Right kidney (tissue), 1 donor: Measurements from ENCODE around the gene RORC.

Experiments used
- DNase-seq: peaks from one replicate; pipeline ENCODE4 v3.0.0-alpha.2; 2016

Gene RORC

GRCh38 chr1:151849126-151849525 is 17.5 kb upstream of the RORC start:
- DNase-seq: no peak

- no peak for DNase-seq
These were observed 16.4 kb upstream of the RORC start for GRCh38 chr1:151847867-151848596.

GRCh38 chr1:151846686-151847237 is 15.2 kb upstream of the RORC start:
- DNase-seq: no peak

- DNase-seq: no peak
These were observed 14.5 kb upstream of the RORC start for GRCh38 chr1:151846062-151846568.

DNA sequence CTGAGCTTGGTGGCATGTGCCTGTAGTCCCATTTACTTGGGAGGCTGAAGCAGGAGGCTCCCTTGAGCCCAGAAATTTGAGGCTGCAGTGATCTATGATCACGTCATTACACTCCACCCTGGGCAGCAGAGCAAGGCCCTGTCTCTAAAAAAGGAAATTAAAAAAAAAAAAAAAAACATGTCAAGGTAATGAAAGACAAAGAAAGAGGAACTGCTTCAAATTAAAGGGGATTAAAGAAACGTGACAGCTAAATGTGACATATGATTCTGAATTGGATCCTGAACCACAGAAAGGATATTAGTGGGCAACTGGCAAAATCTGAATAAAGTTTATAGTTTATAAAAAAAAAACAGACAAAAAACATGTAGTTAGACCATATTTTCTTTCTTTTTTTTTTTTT is 11.8 kb upstream of the RORC start:
- DNase-seq: no peak

GRCh38 chr1:151841141-151841540 is 9.5 kb upstream of the RORC start:
- DNase-seq: no peak

DNA sequence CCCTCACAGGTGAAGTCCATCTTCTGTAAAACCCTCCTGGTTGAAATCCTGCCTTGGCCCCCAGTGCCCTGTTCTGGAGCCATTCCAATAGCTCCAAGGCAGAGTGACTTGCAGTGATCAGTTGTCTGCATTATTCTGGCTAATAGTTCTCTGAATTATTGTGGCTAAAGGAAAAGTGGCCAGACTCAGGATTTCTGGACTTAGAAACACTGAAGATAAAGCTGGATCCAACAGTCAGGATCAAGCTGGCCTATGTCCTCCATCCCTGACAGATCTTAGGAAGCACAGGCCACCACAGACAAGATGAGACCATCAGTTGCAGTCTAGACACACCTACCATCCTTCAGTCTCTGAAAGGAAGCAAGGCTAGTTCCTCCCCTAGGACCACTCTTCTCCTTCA is 8.8 kb upstream of the RORC start:
- DNase-seq: no peak

DNA sequence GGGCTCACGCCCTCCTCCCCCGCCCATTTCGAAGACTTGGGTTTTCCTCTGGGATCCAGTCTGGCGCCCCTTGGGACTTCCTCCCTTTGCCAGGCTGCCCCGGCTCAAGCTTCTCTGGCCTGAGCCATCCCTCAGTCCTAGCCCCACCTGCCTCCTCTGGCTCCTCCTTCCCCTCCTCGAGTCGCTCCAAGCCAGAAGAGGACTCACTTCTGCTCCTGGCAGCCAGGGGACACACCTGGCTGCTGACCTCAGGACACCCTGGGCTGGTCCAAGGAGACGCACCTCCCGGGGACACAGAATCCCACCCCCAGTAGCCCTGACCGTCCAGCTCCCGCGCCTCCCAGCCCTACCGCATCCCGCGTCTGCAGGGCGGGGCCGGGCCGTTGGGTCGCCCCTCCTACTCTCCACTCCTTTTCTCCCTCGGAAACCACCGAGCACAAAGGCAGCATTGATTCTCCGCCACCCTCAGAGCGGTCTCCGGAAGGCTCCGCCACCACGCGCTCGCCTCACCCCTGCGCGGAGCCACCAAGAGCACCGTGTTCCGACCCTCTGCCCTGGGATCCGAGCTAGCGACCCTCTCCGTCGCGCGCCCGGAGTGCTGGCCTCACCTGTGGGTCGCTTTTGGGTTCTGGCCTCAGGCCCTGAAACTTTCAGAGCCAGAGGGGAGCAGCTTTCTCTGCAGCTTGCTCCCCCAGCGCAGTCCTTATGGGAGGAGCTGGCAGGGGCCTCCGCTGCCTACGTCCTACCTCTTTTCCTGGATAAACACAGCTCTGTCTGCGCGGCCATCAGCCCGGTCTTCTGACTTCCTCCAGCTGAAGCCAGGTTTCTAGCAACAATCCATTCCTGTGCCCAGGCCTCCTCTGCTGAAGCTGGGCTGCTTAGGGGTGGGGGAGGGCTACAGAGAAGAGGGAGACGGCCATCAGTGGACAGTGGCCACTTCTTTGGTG is 8.1 kb upstream of the RORC start, which contains the start of gene C2CD4D:
Gene C2CD4D (minus strand): TSS at position 364 of the 947 bp plus-strand sequence. CDS start 831 bp downstream, outside the sequence.
- DNase-seq: peak; percentile 73

DNA sequence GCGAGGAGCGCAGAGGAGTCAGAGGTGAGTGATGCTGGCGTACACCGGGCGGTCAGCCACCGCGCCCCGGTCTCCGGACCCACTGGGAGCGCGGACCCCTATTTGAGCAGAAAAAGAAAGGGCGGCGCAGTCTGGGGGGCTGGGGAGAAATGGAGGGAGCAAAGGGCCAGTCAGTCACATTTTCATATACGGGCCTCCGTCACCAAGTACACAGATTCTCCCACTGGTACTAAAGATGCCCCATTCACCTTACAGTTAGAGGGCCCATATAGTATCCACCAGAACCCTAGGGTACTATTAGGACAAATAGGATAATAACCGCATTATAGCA is 7.4 kb upstream of the RORC start:
- no peak for DNase-seq

- DNase-seq: peak; percentile 76
These were observed 6.8 kb upstream of the RORC start for GRCh38 chr1:151838222-151839081.

DNA sequence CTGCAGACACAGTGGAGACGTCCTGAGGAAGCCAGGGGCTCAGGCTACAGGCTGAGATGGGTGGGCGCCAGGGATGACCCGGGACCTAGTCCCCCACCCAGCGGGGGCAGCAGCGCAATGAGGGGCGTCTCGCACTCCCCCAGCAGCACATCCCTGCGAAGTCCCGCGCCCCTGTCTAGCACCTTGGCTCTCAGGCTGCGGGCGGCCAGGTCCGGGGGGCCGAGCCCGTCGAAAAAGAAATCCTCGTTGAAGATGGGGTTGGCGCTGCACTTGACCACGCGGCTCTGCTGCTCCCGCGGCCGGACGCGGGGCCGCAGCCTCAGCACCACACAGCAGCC is 6.3 kb upstream of the RORC start:
- peak; percentile 36 for DNase-seq

DNA sequence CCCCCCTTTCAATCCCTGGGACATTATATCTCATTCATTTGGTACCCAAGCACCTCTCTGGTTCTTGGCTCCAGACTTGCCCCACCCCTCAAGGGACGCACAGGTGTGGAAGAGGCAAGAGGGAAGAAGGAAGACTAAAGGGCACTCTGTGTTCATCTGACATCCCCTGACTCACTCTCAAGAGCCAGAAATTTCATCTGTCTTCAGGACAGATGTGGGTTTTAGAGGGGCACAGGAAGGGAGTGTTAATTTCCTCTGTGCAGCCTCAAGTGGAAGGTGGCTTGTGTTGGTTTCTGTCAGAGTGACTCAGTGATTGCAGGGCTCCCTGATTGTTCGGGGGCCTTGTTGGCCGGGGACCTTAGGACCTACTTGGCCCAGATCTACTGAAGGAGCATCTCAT is 5.6 kb upstream of the RORC start:
- no peak for DNase-seq

DNA sequence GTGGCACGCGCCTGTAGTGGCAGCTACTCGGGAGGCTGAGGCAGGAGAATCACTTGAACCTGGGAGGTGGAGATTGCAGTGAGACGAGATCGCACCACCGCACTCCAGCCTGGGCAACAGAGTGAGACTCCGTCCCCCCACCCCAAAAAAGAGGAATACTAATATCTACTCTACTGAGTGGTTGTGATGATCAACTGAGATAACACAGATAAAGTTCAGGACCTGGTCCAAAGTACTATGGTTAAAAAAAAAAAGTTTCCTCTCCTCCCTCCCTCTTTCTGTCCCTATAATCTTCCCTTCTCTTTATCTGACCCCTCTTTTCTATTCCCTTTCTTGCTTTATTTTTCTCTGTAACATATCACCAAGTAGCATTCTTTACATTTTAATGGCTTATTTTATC is 4.0 kb upstream of the RORC start:
- no peak for DNase-seq

DNA sequence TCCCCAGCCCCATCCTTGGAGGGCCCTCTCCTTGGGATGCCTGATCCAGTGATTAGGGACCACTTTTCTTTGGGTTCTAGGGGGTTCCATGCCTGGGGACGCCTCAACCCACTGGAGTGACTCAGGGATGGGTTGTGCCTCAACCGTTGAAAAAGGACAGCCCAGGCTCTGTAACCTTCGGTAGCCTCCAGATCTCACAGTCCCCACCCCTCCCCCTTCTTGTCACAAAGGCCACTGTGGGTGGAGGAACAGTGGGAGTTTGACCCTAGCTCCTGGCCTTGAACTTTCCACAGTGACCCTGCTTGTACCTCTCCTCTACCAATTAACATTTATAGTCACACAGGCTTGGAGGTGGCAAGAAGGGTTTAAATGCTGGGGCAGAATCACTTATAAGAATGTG is 2.6 kb upstream of the RORC start:
- DNase-seq: no peak

- DNase-seq: no peak
These were observed 1.7 kb upstream of the RORC start for GRCh38 chr1:151833172-151833900.

- no peak for DNase-seq
These were observed 847 bp upstream of the RORC start for GRCh38 chr1:151832318-151832980.

GRCh38 chr1:151831256-151831591 is 378 bp downstream of the RORC start:
- DNase-seq: no peak

- DNase-seq: no peak
These were observed 1.5 kb downstream of the RORC start for GRCh38 chr1:151830055-151830454.

DNA sequence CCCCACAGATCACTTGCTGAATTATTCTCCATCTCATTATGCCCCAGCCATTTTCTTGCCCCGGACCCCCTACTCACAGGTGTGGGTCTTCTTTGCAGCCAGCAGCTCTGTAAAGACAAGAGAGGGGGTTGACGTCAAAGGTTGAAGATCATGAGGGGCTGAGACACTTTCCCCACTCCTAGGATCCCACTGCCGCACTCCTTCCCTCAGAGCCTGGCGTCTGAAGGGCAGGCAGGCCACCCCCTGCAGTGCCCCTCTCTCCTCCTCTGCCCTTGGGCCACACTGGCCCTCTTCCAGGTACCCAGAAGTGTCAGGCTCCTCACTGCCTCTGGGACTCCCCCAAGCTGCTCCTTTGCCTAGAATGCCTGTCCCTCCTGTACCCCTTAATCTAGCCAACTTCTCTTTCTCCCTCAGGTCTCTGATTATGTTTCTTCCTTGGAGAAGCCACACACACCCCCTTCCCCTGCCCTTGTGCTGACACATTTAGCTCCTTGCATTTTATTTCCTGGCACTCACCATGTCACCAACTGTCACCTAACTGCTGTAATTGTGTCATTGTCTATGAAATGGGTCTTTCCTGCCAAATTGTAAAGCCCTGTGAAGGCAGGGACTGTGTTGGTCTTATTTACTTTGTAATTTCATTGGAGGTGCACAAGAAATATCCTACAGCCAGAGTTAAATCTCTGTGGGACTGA is 2.1 kb downstream of the RORC start:
- DNase-seq: no peak

- peak; percentile 36 for DNase-seq
These were observed 2.7 kb downstream of the RORC start for GRCh38 chr1:151828921-151829320.
